ENCODE results near the gene SMYD3. TPM values are rescaled to one million over a fixed set of nuclear protein-coding genes. Genes with fewer than 3 reads are reported as not detected.

SMYD3 gene
- total and polyA plus RNA-seq, 9 of the 15 experiments (the other 6 are each of a cell fraction or from before 2014, with no cell fraction given) = 128 to 440 (median 197) TPM

DNA sequence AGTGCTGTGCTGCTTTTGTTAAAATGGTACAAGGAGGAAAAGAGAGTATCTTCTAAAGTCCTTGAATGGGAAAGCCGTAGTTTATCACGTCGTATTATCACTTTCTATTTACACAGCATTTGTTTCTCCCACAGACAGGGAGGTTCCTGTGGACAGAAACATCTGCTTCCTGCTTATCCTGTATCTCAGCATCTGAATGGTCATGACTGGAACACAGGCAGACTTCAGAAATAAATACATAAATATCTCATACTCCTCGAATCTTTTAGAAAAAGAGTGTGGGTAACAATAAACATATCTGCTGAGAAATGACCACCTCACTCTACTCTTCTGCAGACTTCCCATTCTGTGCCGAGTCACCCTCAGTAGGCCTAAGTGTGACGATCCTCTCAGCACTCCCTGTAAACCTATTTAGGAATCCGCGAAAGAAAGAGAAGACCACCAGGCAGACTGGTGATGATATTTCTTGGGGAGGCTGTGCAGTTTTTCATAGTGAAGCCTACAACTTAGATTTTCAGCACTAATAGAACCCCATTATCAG is 393.5 kb downstream of the SMYD3 start (continued):
- TF ChIP-seq, protein P1, sequence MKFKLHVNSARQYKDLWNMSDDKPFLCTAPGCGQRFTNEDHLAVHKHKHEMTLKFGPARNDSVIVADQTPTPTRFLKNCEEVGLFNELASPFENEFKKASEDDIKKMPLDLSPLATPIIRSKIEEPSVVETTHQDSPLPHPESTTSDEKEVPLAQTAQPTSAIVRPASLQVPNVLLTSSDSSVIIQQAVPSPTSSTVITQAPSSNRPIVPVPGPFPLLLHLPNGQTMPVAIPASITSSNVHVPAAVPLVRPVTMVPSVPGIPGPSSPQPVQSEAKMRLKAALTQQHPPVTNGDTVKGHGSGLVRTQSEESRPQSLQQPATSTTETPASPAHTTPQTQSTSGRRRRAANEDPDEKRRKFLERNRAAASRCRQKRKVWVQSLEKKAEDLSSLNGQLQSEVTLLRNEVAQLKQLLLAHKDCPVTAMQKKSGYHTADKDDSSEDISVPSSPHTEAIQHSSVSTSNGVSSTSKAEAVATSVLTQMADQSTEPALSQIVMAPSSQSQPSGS (CRISPR knock-in tag; IDR thresholded peaks at IDR 0.05) = no peak
- TF ChIP-seq RHOXF2B (CRISPR knock-in tag; conservative IDR thresholded peaks at IDR 0.05) = no peak
- TF ChIP-seq GTF2A2 (tag; IDR thresholded peaks at IDR 0.05) = no peak
- peak; percentile 73 for TF ChIP-seq ATF7 (IDR thresholded peaks at IDR 0.05)
- TF ChIP-seq, protein P2, sequence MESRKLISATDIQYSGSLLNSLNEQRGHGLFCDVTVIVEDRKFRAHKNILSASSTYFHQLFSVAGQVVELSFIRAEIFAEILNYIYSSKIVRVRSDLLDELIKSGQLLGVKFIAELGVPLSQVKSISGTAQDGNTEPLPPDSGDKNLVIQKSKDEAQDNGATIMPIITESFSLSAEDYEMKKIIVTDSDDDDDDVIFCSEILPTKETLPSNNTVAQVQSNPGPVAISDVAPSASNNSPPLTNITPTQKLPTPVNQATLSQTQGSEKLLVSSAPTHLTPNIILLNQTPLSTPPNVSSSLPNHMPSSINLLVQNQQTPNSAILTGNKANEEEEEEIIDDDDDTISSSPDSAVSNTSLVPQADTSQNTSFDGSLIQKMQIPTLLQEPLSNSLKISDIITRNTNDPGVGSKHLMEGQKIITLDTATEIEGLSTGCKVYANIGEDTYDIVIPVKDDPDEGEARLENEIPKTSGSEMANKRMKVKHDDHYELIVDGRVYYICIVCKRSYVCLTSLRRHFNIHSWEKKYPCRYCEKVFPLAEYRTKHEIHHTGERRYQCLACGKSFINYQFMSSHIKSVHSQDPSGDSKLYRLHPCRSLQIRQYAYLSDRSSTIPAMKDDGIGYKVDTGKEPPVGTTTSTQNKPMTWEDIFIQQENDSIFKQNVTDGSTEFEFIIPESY (CRISPR knock-in tag; IDR thresholded peaks at IDR 0.05) = no peak
- TF ChIP-seq, protein P3, sequence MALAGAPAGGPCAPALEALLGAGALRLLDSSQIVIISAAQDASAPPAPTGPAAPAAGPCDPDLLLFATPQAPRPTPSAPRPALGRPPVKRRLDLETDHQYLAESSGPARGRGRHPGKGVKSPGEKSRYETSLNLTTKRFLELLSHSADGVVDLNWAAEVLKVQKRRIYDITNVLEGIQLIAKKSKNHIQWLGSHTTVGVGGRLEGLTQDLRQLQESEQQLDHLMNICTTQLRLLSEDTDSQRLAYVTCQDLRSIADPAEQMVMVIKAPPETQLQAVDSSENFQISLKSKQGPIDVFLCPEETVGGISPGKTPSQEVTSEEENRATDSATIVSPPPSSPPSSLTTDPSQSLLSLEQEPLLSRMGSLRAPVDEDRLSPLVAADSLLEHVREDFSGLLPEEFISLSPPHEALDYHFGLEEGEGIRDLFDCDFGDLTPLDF (CRISPR knock-in tag; IDR thresholded peaks at IDR 0.05) = no peak
- TF ChIP-seq MAZ (CRISPR knock-in tag; conservative IDR thresholded peaks at IDR 0.05 in 1 of 2, IDR thresholded peaks at IDR 0.05 in 1 of 2) = 0 out of 4 replicates have a peak, but pooled peaks of 1 of the 2 experiments have one; percentile 33
- no peak for TF ChIP-seq BDP1 (IDR thresholded peaks at IDR 0.05; ENCODE audit: insufficient read depth, insufficient read length)
- no peak for TF ChIP-seq PHTF2 (CRISPR knock-in tag; IDR thresholded peaks at IDR 0.05)
- no peak for TF ChIP-seq STAT5B (CRISPR knock-in tag; IDR thresholded peaks at IDR 0.05)
- peak; percentile 77 for TF ChIP-seq TAL1 (IDR thresholded peaks at IDR 0.05)
- TF ChIP-seq, protein P4, sequence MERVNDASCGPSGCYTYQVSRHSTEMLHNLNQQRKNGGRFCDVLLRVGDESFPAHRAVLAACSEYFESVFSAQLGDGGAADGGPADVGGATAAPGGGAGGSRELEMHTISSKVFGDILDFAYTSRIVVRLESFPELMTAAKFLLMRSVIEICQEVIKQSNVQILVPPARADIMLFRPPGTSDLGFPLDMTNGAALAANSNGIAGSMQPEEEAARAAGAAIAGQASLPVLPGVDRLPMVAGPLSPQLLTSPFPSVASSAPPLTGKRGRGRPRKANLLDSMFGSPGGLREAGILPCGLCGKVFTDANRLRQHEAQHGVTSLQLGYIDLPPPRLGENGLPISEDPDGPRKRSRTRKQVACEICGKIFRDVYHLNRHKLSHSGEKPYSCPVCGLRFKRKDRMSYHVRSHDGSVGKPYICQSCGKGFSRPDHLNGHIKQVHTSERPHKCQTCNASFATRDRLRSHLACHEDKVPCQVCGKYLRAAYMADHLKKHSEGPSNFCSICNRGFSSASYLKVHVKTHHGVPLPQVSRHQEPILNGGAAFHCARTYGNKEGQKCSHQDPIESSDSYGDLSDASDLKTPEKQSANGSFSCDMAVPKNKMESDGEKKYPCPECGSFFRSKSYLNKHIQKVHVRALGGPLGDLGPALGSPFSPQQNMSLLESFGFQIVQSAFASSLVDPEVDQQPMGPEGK (CRISPR knock-in tag; IDR thresholded peaks at IDR 0.05; ENCODE audit: borderline replicate concordance) = no peak
- TF ChIP-seq BRCA1 (IDR thresholded peaks at IDR 0.05) = no peak
- TF ChIP-seq BRCA1 (CRISPR knock-in tag; IDR thresholded peaks at IDR 0.05) = no peak
- TF ChIP-seq KDM4B (IDR thresholded peaks at IDR 0.05; ENCODE audit: borderline replicate concordance in 2 of 2, low read depth in 1 of 2) = no peak
- TF ChIP-seq MTF1 (CRISPR knock-in tag; IDR thresholded peaks at IDR 0.05; ENCODE audit: borderline replicate concordance) = no peak
- TF ChIP-seq MYNN (IDR thresholded peaks at IDR 0.05) = no peak
- no peak for TF ChIP-seq MYNN (CRISPR knock-in tag; IDR thresholded peaks at IDR 0.05)
- 0 out of 2 replicates have a peak, but pooled peaks have one; percentile 16 for TF ChIP-seq GABPB1 (CRISPR knock-in tag; IDR thresholded peaks at IDR 0.05)
- peak; percentile 95 for TF ChIP-seq CTBP1 (IDR thresholded peaks at IDR 0.05; ENCODE audit: borderline replicate concordance)
- no peak for TF ChIP-seq ZNF133 (CRISPR knock-in tag; IDR thresholded peaks at IDR 0.05)
- peak; percentile 83; the same call in 1 of the 2 replicates for TF ChIP-seq MTA3 (IDR thresholded peaks at IDR 0.05; ENCODE audit: borderline replicate concordance)
- 0 out of 2 replicates have a peak, but pooled peaks have one; percentile 42 for TF ChIP-seq BACH1 (tag; IDR thresholded peaks at IDR 0.05)
- TF ChIP-seq ZNF24 (IDR thresholded peaks at IDR 0.05) = no peak
- peak in 1 of 2 experiments; percentile 50; a peak in 1 of 4 replicates for TF ChIP-seq HDAC1 (IDR thresholded peaks at IDR 0.05)

Data from K562 (cell line).